HG03139 (cell line): ENCODE measurements around the gene MMUT.
"Not testable (repeated sequence)": the region's sequence is repeated elsewhere in the genome, so short reads cannot be mapped to it uniquely, and the experiment has no call there.

Experiments
- ATAC-seq: cut with Tn5 transposase; IDR thresholded peaks from one replicate; pipeline ENCODE4 v1.9.1; 2021; ENCODE audit not compliant: unreplicated experiment

The MMUT gene

DNA sequence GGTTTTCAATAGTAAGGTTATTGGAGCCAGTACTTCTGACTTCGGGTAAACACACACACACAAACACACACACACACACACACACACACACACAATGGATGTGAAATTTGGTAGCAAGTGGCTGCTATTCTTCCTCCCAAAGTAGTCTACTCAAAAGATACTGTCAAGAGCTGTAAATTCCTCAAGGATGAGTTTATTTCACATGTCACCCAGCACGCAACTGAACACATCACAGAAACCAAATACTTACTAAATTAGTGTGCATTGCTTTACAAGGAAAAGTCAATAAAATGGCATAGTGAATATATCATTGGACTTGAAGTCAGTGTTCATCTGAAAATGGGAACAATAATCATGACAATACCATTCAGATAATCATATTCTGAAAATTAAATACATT lies 32.9 kb downstream of the MMUT start:
- no peak for ATAC-seq

DNA sequence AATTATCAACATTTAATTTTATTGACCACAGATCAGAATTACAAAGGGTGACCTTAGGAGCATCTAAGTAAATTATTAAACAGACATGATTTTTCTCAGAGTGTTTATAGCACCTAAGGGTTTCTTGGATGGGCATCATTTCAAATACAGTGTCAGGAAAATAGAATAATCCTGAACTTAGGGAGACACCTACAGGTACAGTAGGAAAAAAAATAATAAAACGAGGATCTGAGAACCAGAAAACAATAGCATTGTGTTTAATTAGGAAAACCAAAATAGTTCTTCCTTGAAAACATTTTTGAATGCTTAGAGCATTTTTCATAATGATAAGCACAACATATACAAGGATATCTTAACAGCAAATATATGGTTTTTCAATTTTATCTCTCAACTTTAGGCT lies 39.2 kb downstream of the MMUT start:
- ATAC-seq, result no peak

DNA sequence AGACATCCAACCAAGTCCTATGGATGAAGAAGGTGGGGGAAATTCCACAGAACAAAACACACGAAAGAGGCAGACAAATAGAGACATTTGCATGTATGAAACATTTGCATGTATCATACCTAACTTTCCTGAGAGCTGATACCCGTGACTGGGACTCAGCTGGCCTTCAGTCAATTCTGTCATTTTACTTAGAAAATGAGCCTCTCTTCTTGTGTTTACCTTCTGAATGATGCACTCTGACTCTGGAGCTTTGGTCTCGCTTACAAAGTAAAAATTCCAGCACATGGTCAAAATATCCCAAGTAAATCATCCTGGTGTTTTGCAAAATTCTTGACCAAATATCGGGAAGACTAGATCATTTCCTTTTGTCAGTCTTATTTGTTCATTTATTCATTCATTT lies 46.9 kb downstream of the MMUT start:
- no peak for ATAC-seq

DNA sequence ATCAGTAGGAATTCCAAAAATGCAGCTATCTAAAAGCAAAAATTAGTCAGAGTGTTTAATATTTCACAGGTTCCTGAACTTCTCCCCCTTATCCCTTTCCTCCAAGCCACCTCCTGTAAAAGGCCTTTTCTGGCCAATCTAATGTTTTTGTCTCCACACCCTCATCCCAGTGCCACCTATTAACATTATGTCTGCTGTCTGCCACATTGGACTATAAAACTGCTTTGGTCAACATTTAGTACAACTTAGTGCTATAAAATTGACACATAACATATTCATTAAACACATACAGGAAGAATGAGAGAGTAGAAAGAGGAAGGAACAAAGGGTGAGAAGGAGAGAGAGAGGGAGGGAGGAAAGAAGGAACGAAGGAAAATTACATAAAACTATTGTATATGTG lies 47.7 kb downstream of the MMUT start:
- ATAC-seq, result no peak

DNA sequence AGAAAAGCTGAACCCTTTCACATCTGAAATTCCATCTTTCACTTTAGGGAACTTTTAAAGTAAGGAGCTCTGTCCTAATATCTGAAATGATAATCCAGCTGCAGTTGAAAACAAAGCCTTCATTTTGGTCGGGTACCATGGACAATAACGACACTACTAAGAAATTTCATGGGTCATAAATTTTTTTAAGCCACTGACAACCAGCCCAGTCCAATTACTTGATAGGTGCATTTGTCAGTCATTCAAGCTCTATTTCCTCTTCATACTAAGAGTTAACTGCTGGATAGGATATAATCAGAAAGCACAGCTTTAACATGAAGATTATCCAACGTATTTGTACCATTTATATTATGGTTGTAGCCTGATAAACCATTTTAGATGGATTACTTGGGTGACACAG lies 52.5 kb downstream of the MMUT start:
- ATAC-seq, result no peak

DNA sequence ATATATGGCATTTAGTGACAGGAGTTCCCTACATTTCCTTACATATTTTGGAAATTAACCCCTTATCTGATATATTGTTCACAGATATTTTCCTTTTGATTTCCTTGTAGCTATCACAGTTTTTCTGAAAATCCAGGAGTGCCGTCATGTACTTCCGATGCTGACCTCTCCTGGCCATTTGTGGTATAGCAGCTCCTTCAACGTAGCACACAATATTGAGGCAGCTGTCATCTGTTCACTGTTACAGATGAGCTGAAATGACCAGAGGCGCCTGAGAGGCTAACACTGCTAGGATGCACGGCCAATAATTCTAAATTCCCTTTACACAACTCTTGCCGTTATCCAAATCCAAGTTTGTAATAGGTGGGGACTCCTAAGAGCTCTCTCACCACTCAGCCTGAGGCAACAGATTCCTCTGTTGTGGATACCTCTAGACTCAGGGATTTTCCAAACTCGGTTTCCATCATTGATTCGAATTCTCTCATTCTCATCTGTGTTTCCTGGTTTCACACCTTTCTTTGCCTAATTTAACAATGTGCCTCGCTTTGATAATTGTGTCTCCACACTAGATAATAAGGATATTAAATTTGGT lies 53.0 kb downstream of the MMUT start:
- no peak for ATAC-seq

DNA sequence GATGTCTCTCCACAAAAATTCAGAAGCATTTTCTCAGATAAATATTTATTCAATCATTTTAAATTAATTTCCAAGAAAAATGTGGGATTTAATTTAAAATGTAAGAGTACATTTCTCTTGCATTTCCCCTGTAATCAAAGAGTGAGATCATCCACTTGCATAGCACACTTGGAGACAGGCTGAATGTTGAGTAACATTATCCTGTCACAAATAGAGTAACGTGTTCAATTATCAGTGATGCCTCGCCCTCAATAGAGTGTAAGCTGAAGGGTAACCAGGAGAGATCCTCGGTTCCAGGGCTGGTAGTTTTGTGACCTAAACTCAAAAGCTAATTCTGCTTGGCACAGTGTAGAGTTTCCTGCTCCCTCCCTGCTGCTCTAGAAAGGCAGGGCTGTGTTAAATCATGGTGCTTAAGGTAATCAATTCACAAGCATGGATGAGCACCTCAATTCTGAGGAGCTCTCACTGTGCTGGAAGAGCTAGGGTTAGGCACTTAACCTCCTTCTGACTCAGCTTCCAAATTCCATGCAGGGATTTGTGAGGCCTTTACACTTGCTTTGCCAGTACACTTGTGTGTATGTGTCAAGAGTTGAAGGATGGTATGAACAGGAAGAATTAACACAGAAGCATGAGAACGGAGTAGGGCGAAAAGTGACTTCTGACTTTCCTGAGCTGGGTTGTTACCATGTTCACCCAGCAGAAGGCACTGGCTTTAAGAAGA lies 56.6 kb downstream of the MMUT start:
- ATAC-seq, result no peak

DNA sequence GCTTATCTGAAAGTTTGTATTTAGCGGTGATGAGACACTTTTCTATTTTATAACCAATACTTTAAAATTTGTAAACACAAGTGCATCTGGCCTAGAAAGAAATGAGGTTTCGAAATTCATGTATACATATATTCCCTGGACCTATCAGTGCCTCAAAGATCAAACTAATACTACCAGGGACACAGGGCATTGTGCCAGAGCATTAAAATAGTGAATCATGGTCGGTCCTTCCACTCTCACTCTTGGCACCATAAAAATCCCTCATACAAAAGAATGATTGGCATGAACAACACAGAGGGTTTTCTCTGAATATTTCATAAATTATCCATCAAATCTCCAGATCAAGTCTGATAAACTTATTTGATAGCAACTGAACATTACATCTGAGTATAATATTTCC lies 62.0 kb downstream of the MMUT start:
- no peak for ATAC-seq

DNA sequence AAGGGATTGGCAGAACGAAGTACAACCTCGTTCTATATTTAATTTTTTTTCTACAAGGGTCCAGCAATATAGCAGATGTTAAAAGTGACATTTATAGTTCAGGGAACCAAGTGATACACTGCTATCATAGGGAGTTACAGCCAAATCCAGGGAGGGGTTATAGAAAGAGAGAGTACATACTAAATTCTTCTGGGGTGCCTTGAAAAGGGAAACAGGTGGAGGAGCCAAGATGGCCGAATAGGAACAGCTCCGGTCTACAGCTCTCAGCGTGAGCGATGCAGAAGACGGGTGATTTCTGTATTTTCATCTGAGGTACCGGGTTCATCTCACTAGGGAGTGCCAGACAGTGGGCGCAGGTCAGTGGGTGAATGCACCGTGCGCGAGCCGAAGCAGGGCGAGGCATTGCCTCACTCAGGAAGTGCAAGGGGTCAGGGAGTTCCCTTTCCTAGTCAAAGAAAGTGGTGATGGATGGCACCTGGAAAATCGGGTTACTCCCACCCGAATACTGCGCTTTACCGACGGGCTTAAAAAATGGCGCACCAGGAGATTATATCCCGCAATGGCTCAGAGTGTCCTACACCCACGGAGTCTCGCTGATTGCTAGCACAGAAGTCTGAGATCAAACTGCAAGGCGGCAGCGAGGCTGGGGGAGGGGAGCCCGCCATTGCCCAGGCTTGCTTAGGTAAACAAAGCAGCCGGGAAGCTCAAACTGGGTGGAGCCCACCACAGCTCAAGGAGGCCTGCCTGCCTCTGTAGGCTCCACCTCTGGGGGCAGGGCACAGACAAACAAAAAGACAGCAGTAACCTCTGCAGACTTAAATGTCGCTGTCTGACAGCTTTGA lies 76.2 kb downstream of the MMUT start:
- not testable (repeated sequence) for ATAC-seq

DNA sequence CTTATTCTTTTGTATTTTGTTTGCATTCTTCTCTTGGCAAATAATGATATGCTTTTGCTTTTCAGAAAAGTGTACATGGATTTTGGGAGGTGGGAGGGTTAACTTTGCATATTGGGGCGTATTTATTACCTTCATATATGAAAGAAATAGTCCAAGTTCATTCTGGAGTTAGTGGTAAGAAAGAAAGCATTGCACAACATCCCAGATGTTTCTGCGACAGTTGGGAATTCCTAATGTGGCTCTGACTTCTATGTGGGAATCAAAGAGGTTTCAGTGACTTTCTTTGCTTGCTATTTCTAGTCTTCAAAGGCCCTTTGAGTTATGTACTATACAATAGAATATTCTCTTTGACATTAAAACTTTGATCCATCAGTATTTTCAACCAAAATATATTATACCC lies 78.1 kb downstream of the MMUT start:
- ATAC-seq, result no peak
